Neural progenitor cell (in vitro differentiated cells): ENCODE results near the gene PDE11A. TPM values are rescaled to one million over a fixed set of nuclear protein-coding genes. Genes with fewer than 3 reads are reported as not detected.

Experiments
- DNase-seq: peaks from one replicate; pipeline ENCODE4 v3.0.0-alpha.2; 2016; ENCODE audit warnings: low spot score
- H2AFZ ChIP-seq: fragments of 200-600 bp; sonication (generic); replicated peaks from 2 replicates; pipeline ENCODE4 v1.6.1; 2016; ENCODE audit warnings: antibody characterized with exemption
- H3F3A ChIP-seq: fragments of 200-600 bp; sonication (generic); 2 replicates; pipeline ENCODE4 v1.6.1; 2016; ENCODE audit warnings: antibody characterized with exemption, low read depth
- H3K27ac ChIP-seq: fragments of 200-600 bp; sonication (generic); 2 replicates; pipeline ENCODE4 v1.5.1; 2016; ENCODE audit warnings: mild to moderate bottlenecking
- H3K27me3 ChIP-seq: fragments of 200-600 bp; sonication (generic); 2 replicates; pipeline ENCODE4 v1.6.1; 2016; ENCODE audit warnings: mild to moderate bottlenecking, moderate library complexity
- H3K36me3 ChIP-seq: fragments of 200-600 bp; sonication (generic); 2 replicates; pipeline ENCODE4 v1.5.1; 2016
- H3K4me1 ChIP-seq: fragments of 200-600 bp; sonication (generic); 2 replicates; pipeline ENCODE4 v1.6.1; 2016; ENCODE audit warnings: mixed run types
- H3K4me2 ChIP-seq: fragments of 200-600 bp; sonication (generic); 2 replicates; pipeline ENCODE4 v1.6.1; 2016
- H3K4me3 ChIP-seq: fragments of 200-600 bp; sonication (generic); 2 replicates; pipeline ENCODE4 v1.5.1; 2016
- H3K79me2 ChIP-seq: fragments of 200-600 bp; sonication (generic); 2 replicates; pipeline ENCODE4 v1.6.1; 2016; ENCODE audit warnings: low read depth
- H3K9ac ChIP-seq: fragments of 200-600 bp; sonication (generic); 2 replicates; pipeline ENCODE4 v1.6.1; 2016
- H3K9me3 ChIP-seq: fragments of 200-600 bp; sonication (generic); 2 replicates; pipeline ENCODE4 v1.5.1; 2016; ENCODE audit warnings: low read depth
- H4K20me1 ChIP-seq: fragments of 200-600 bp; sonication (generic); 2 replicates; pipeline ENCODE4 v1.6.1; 2016; ENCODE audit warnings: low read depth
- H3K27ac Mint-ChIP-seq: 3 replicates; pipeline ENCODE4 v1.8.0; 2021; ENCODE audit warnings: mixed read lengths
- H3K27me3 Mint-ChIP-seq: 2 replicates; pipeline ENCODE4 v1.8.0; 2022; ENCODE audit warnings: low read depth, mild to moderate bottlenecking, inconsistent platforms, moderate library complexity, mixed read lengths; ENCODE audit not compliant: insufficient read depth
- H3K36me3 Mint-ChIP-seq: 3 replicates; pipeline ENCODE4 v1.8.0; 2021; ENCODE audit warnings: mixed read lengths
- H3K4me1 Mint-ChIP-seq: 3 replicates; pipeline ENCODE4 v1.8.0; 2021; ENCODE audit warnings: mixed read lengths
- H3K4me3 Mint-ChIP-seq: 3 replicates; pipeline ENCODE4 v1.8.0; 2021; ENCODE audit warnings: mild to moderate bottlenecking, moderate library complexity, mixed read lengths
- H3K9me3 Mint-ChIP-seq: 3 replicates; pipeline ENCODE4 v1.8.0; 2020; ENCODE audit warnings: mixed read lengths
- EZH2 ChIP-seq: fragments of 200-600 bp; sonication (generic); IDR thresholded peaks from 2 replicates; pipeline ENCODE4 v1.6.1; 2017; ENCODE audit warnings: antibody characterized with exemption, mild to moderate bottlenecking, moderate library complexity
- EZH2phosphoT487 ChIP-seq: fragments of 200-600 bp; sonication (generic); IDR thresholded peaks from 2 replicates; pipeline ENCODE4 v1.6.1; 2017; ENCODE audit warnings: antibody characterized with exemption
- total RNA-seq: library from RNA; depleted of rRNA; stranded (reverse); fragments of >200 nt; gene quantifications from 2 replicates; pipeline ENCODE4 v1.2.3, GENCODE V29; 2015; ENCODE audit warnings: low replicate concordance
- TF ChIP-seq, protein P1 (sequence below): fragments of 200-600 bp; sonication (generic); IDR thresholded peaks from 2 replicates; pipeline ENCODE4 v1.5.1; 2017; ENCODE audit warnings: antibody characterized with exemption, mild to moderate bottlenecking

PDE11A gene
- total RNA-seq, 1 donor from 2014 or later: 0.13 TPM

DNA sequence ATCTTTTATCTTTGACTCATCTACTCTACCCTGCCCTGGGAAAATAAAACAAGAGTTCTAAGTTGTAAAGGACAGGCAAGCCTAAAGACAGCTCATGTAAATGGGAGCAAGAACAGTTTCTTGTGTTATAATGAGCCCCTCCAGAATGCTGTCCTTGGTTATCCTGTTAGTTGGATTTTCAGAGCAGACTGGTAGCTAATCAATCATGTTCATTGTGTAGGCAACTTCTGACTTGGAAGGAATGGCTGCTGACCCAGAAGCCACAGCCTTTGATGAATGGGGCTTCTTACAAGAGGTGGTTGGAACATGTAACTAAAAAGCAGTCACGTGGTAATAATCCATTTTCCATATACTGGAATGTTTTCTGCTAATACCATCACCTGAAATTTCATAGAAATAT, 425.8 kb downstream of the PDE11A start:
- Mint-ChIP-seq H3K27me3 (peaks cover 5% of the 10 kb centered on the region), H3K27ac (no peak overlapping the region), H3K4me1 (peaks cover 9% of the 10 kb centered on the region), H3K36me3 (peaks cover 1% of the 10 kb centered on the region), H3K9me3 (peaks cover 10% of the 10 kb centered on the region), H3K4me3 (no peak overlapping the region)
- H3K4me3 ChIP-seq: no peak overlapping the region
- no peak overlapping the region for H3K27ac ChIP-seq
- TF ChIP-seq, protein P1, sequence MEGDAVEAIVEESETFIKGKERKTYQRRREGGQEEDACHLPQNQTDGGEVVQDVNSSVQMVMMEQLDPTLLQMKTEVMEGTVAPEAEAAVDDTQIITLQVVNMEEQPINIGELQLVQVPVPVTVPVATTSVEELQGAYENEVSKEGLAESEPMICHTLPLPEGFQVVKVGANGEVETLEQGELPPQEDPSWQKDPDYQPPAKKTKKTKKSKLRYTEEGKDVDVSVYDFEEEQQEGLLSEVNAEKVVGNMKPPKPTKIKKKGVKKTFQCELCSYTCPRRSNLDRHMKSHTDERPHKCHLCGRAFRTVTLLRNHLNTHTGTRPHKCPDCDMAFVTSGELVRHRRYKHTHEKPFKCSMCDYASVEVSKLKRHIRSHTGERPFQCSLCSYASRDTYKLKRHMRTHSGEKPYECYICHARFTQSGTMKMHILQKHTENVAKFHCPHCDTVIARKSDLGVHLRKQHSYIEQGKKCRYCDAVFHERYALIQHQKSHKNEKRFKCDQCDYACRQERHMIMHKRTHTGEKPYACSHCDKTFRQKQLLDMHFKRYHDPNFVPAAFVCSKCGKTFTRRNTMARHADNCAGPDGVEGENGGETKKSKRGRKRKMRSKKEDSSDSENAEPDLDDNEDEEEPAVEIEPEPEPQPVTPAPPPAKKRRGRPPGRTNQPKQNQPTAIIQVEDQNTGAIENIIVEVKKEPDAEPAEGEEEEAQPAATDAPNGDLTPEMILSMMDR: no peak
- TF ChIP-seq EZH2 (no peak), EZH2phosphoT487 (no peak)
- H3K4me2 ChIP-seq: no peak overlapping the region
- no peaks in the 10 kb centered on the region for H3K27me3 ChIP-seq
- H3F3A ChIP-seq: peaks cover 14% of the 10 kb centered on the region
- no peaks in the 10 kb centered on the region for H4K20me1 ChIP-seq
- H3K4me1 ChIP-seq: peaks cover 18% of the 10 kb centered on the region
- H3K79me2 ChIP-seq: no peaks in the 10 kb centered on the region
- H3K36me3 ChIP-seq: no peaks in the 10 kb centered on the region
- no peak overlapping the region for H3K9ac ChIP-seq
- DNase-seq: no peak
- peak overlapping the region; percentile 26 for H2AFZ ChIP-seq
- H3K9me3 ChIP-seq: no peaks in the 10 kb centered on the region

DNA sequence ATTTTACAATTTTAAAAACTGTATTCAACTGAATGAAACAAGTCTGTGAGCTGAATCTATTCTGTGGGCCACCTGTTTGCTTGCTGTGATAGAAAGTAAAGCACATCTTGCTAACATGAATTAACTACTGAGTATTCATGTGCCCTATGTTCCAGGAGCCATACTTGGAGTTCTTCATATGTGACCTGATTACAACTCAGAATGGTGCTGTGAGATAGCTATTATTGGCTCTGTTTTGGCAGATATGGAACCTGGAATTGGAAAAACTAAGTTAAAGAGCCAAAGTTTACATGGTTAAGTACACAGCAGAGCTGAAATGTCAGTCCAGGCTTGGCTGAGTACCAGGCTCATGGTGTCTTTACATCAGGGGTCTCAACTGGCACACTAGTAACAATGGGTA, 426.3 kb downstream of the PDE11A start:
- Histone ChIP-seq H3K4me1 (peaks cover 13% of the 10 kb centered on the region), H3K9me3 (no peaks in the 10 kb centered on the region), H3K9ac (no peak overlapping the region), H3K27me3 (no peaks in the 10 kb centered on the region), H3K4me2 (no peak overlapping the region), H3K36me3 (no peaks in the 10 kb centered on the region), H3K4me3 (no peak overlapping the region), H2AFZ (no peak overlapping the region), H4K20me1 (no peaks in the 10 kb centered on the region), H3K27ac (no peak overlapping the region), H3K79me2 (no peaks in the 10 kb centered on the region), H3F3A (peaks cover 9% of the 10 kb centered on the region)
- peaks cover 1% of the 10 kb centered on the region for H3K36me3 Mint-ChIP-seq
- DNase-seq: no peak
- TF ChIP-seq EZH2 (no peak), EZH2phosphoT487 (no peak)
- TF ChIP-seq, protein P1: no peak
- peaks cover 4% of the 10 kb centered on the region for H3K4me1 Mint-ChIP-seq
- H3K27me3 Mint-ChIP-seq: peaks cover 5% of the 10 kb centered on the region
- no peak overlapping the region for H3K27ac Mint-ChIP-seq
- H3K4me3 Mint-ChIP-seq: no peak overlapping the region
- peaks cover 10% of the 10 kb centered on the region for H3K9me3 Mint-ChIP-seq

DNA sequence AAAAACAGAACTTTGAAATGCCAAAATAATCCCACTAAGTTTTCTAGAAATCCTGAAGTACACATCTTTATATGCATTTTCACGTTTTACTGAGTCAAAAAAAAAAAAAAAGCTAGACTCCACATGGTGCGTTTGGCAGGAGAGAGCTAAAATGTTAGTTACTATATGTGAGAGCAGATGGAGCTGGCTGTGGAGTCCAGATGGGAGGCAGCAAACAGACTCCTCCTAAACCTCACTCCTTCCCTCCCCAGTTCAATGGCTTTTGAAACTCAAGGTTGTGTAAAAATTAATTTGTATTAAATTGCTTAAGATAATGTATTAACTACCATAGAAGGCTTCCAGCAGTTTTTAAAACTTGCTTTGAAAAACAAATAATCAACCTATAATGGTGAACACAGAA, 431.2 kb downstream of the PDE11A start:
- no peak overlapping the region for H3K4me3 Mint-ChIP-seq
- no peak overlapping the region for H3K27ac ChIP-seq
- DNase-seq: no peak
- peaks cover 1% of the 10 kb centered on the region for H3K36me3 Mint-ChIP-seq
- TF ChIP-seq EZH2phosphoT487 (no peak), EZH2 (no peak)
- TF ChIP-seq, protein P1: no peak
- H3K27me3 ChIP-seq: no peaks in the 10 kb centered on the region
- H3K27ac Mint-ChIP-seq: no peak overlapping the region
- H3F3A ChIP-seq: no peaks in the 10 kb centered on the region
- peaks cover 10% of the 10 kb centered on the region for H3K9me3 Mint-ChIP-seq
- H3K36me3 ChIP-seq: no peaks in the 10 kb centered on the region
- peaks cover 4% of the 10 kb centered on the region for H3K27me3 Mint-ChIP-seq
- H3K4me1 Mint-ChIP-seq: no peaks in the 10 kb centered on the region
- H3K4me2 ChIP-seq: no peak overlapping the region
- no peak overlapping the region for H3K4me3 ChIP-seq
- H3K9ac ChIP-seq: no peak overlapping the region
- no peaks in the 10 kb centered on the region for H3K9me3 ChIP-seq
- H2AFZ ChIP-seq: no peak overlapping the region
- no peaks in the 10 kb centered on the region for H4K20me1 ChIP-seq
- H3K79me2 ChIP-seq: no peaks in the 10 kb centered on the region
- H3K4me1 ChIP-seq: no peaks in the 10 kb centered on the region

DNA sequence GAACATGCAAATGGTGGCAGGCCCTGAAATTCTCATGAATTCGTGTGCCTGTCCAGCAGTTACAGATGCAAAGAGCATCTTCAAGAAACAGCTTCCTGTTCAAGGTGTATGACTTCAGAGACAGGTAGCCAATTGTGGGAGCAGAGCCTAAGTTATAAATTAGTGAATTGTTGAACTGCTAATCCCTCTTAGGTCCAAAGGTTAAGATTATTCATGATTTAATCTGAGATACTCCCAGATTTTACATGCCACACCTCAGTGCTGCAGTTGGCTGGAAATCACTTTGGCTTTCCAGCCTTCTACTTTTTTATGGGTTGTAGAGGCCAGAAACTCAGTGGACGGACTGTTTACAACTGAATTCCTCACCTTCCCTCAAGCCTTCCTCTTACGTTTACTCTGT, 432.2 kb downstream of the PDE11A start:
- no peak for DNase-seq
- Mint-ChIP-seq H3K4me1 (no peaks in the 10 kb centered on the region), H3K36me3 (peaks cover 1% of the 10 kb centered on the region), H3K9me3 (peaks cover 10% of the 10 kb centered on the region), H3K27ac (no peak overlapping the region), H3K27me3 (peaks cover 4% of the 10 kb centered on the region), H3K4me3 (no peak overlapping the region)
- Histone ChIP-seq H3K79me2 (no peaks in the 10 kb centered on the region), H4K20me1 (no peaks in the 10 kb centered on the region), H2AFZ (no peak overlapping the region), H3K27ac (no peak overlapping the region), H3K4me2 (no peak overlapping the region), H3K36me3 (no peaks in the 10 kb centered on the region), H3K9me3 (no peaks in the 10 kb centered on the region), H3K27me3 (no peaks in the 10 kb centered on the region), H3K4me3 (no peak overlapping the region), H3K9ac (no peak overlapping the region), H3K4me1 (no peaks in the 10 kb centered on the region), H3F3A (no peaks in the 10 kb centered on the region)
- TF ChIP-seq EZH2: no peak
- TF ChIP-seq EZH2phosphoT487: no peak
- TF ChIP-seq, protein P1: no peak
